Fibroblast of lung (primary cell): ENCODE data around the gene PRPSAP1. TPM values are rescaled to one million over a fixed set of nuclear protein-coding genes. Genes with fewer than 3 reads are reported as not detected.

Experiments used
- DNase-seq, 2 donors: peaks; one replicate each; pipeline versions ENCODE4 v3.0.0 to v3.0.0-alpha.2; 2010; ENCODE audit warnings: low read depth in 2 of 2
- H2AFZ ChIP-seq: 2 replicates; pipeline ENCODE4 v1.5.1; 2012; ENCODE audit warnings: low read length, control low read depth, inconsistent platforms
- H3K27ac ChIP-seq: 2 replicates; pipeline ENCODE4 v1.5.1; 2011; ENCODE audit warnings: low read length, control low read depth; ENCODE audit not compliant: insufficient read depth
- H3K27me3 ChIP-seq: 2 replicates; pipeline ENCODE4 v1.5.1; 2011; ENCODE audit warnings: mild to moderate bottlenecking, low read length; ENCODE audit not compliant: control insufficient read depth, insufficient read depth
- H3K36me3 ChIP-seq: 2 replicates; pipeline ENCODE4 v1.5.1; 2011; ENCODE audit warnings: low read length; ENCODE audit not compliant: control insufficient read depth, insufficient read depth
- H3K4me1 ChIP-seq: 2 replicates; pipeline ENCODE4 v1.5.1; 2011; ENCODE audit warnings: low read length; ENCODE audit not compliant: control insufficient read depth, insufficient read depth; ENCODE audit errors: extremely low read depth
- H3K4me2 ChIP-seq: 2 replicates; pipeline ENCODE4 v1.5.1; 2011; ENCODE audit warnings: low read length, control low read depth; ENCODE audit not compliant: insufficient read depth; ENCODE audit errors: extremely low read depth
- H3K4me3 ChIP-seq, 4 experiments: fragments of 200-600 bp in 1 of 4; sonication (generic) in 1 of 4; replicated peaks in 1 of 4; 2 replicates each; pipeline ENCODE4 v1.5.1; 2011 to 2016; ENCODE audit warnings: low read length in 4 of 4, low read depth in 3 of 4, mild to moderate bottlenecking in 3 of 4, control low read depth in 2 of 4, inconsistent platforms in 1 of 4, mixed read lengths in 1 of 4; ENCODE audit not compliant: insufficient read depth in 1 of 4; ENCODE audit errors: control extremely low read depth in 1 of 4
- H3K79me2 ChIP-seq: 2 replicates; pipeline ENCODE4 v1.5.1; 2012; ENCODE audit warnings: mild to moderate bottlenecking, low read length, inconsistent platforms; ENCODE audit not compliant: control insufficient read depth, insufficient read depth
- H3K9ac ChIP-seq: 2 replicates; pipeline ENCODE4 v1.5.1; 2011; ENCODE audit warnings: mild to moderate bottlenecking, low read length, control low read depth; ENCODE audit not compliant: insufficient read depth
- H3K9me3 ChIP-seq: 2 replicates; pipeline ENCODE4 v1.5.1; 2012; ENCODE audit warnings: low read depth, low read length; ENCODE audit not compliant: control insufficient read depth, insufficient read depth
- H4K20me1 ChIP-seq: 2 replicates; pipeline ENCODE4 v1.5.1; 2011; ENCODE audit warnings: low read length; ENCODE audit not compliant: control insufficient read depth, insufficient read depth; ENCODE audit errors: extremely low read depth
- CTCF ChIP-seq, 2 donors: IDR thresholded peaks in 1 of 2; conservative IDR thresholded peaks in 1 of 2; 1 replicate in 1 of 2; 2 replicates in 1 of 2; pipeline ENCODE4 v1.5.1; 2011 to 2012; ENCODE audit warnings: low read length in 2 of 2, control low read depth in 1 of 2, inconsistent platforms in 1 of 2, low read depth in 1 of 2, mild to moderate bottlenecking in 1 of 2
- EZH2 ChIP-seq: IDR thresholded peaks from 2 replicates; pipeline ENCODE4 v1.5.1; 2012; ENCODE audit warnings: low read length, control low read depth, mild to moderate bottlenecking; ENCODE audit errors: missing control alignments
- polyA plus RNA-seq, 2 donors: library from polyadenylated mRNA; depleted of rRNA in 1 of 2; stranded (reverse) in 1 of 2; unstranded in 1 of 2; fragments of >200 nt; gene quantifications; 2 replicates each; pipeline ENCODE4 v1.2.1, GENCODE V29; 2011 to 2012; ENCODE audit warnings: missing spikeins in 1 of 2
- total RNA-seq: library from RNA; depleted of rRNA; stranded (reverse); fragments of >200 nt; gene quantifications from 2 replicates; pipeline ENCODE4 v1.2.1, GENCODE V29; 2014

PRPSAP1 gene
- total and polyA plus RNA-seq, 2 donors (not counting 1 experiment from before 2014, with no cell fraction given) = 32.7 to 56.9 TPM

- no peaks in the 10 kb centered on the region for H3K79me2 ChIP-seq
- H3K9me3 ChIP-seq = no peaks in the 10 kb centered on the region
- H3K4me3 ChIP-seq = no peak overlapping the region
- no peak overlapping the region for H3K27ac ChIP-seq
- no peaks in the 10 kb centered on the region for H3K4me1 ChIP-seq
- peaks cover 2% of the 10 kb centered on the region for H3K36me3 ChIP-seq
- H3K4me2 ChIP-seq = no peak overlapping the region
- DNase-seq = peak; percentile 51 to 72
- no peaks in the 10 kb centered on the region for H4K20me1 ChIP-seq
- no peaks in the 10 kb centered on the region for H3K27me3 ChIP-seq
- no peak for TF ChIP-seq EZH2
- peak; percentile 88 to 96 for TF ChIP-seq CTCF (conservative IDR thresholded peaks at IDR 0.05 in 1 of 2, IDR thresholded peaks at IDR 0.05 in 1 of 2; ENCODE audit: low read depth in 1 of 2, low read length in 2 of 2)
- no peak overlapping the region for H2AFZ ChIP-seq
- H3K9ac ChIP-seq = no peak overlapping the region
These were observed 74.6 kb downstream of the PRPSAP1 start for GRCh38 chr17:76278952-76279741.

- H3K9me3 ChIP-seq = no peaks in the 10 kb centered on the region
- no peaks in the 10 kb centered on the region for H3K4me1 ChIP-seq
- no peak overlapping the region for H3K4me3 ChIP-seq
- no peaks in the 10 kb centered on the region for H3K79me2 ChIP-seq
- H3K27ac ChIP-seq = no peak overlapping the region
- H3K27me3 ChIP-seq = no peaks in the 10 kb centered on the region
- no peaks in the 10 kb centered on the region for H4K20me1 ChIP-seq
- no peak overlapping the region for H3K4me2 ChIP-seq
- DNase-seq = no peak
- TF ChIP-seq CTCF (conservative IDR thresholded peaks at IDR 0.05 in 1 of 2, IDR thresholded peaks at IDR 0.05 in 1 of 2; ENCODE audit: low read depth in 1 of 2, low read length in 2 of 2) (no peak), EZH2 (no peak)
- no peak overlapping the region for H2AFZ ChIP-seq
- H3K36me3 ChIP-seq = peaks cover 2% of the 10 kb centered on the region
- H3K9ac ChIP-seq = no peak overlapping the region
These were observed 75.3 kb downstream of the PRPSAP1 start for GRCh38 chr17:76278268-76278908.

GRCh38 chr17:76277300-76278267 lies 76.1 kb downstream of the PRPSAP1 start:
- DNase-seq = no peak
- no peak overlapping the region for H3K9ac ChIP-seq
- TF ChIP-seq CTCF (conservative IDR thresholded peaks at IDR 0.05 in 1 of 2, IDR thresholded peaks at IDR 0.05 in 1 of 2; ENCODE audit: low read depth in 1 of 2, low read length in 2 of 2) (no peak), EZH2 (no peak)

More at GRCh38 chr17:76277300-76278267, 76.1 kb downstream of the PRPSAP1 start:
- Histone ChIP-seq H3K27me3 (no peaks in the 10 kb centered on the region), H4K20me1 (no peaks in the 10 kb centered on the region), H2AFZ (no peak overlapping the region), H3K9me3 (no peaks in the 10 kb centered on the region), H3K79me2 (no peaks in the 10 kb centered on the region), H3K4me3 (no peak overlapping the region), H3K4me1 (no peaks in the 10 kb centered on the region), H3K36me3 (peaks cover 2% of the 10 kb centered on the region), H3K4me2 (no peak overlapping the region), H3K27ac (no peak overlapping the region)
